K562 (cell line): ENCODE results near the gene FMN2.

Experiments used
- EGR1 ChIP-seq: fragments of 450-650 bp; conservative IDR thresholded peaks from 2 replicates; pipeline ENCODE4 v1.6.1; 2017; ENCODE audit warnings: mild to moderate bottlenecking
- EZH2 ChIP-seq: IDR thresholded peaks from 2 replicates; pipeline ENCODE4 v1.6.1; 2012; ENCODE audit warnings: low read depth, mild to moderate bottlenecking, inconsistent platforms, low read length, borderline replicate concordance
- GATA2 ChIP-seq: sonication (generic); formaldehyde crosslinking; IDR thresholded peaks from 2 replicates; pipeline ENCODE4 v1.4.0; 2020; ENCODE audit warnings: mild to moderate bottlenecking, missing genetic modification reagents
- HMGXB4 ChIP-seq: sonication (generic); formaldehyde crosslinking; IDR thresholded peaks from 2 replicates; pipeline ENCODE4 v1.8.1; 2023; ENCODE audit warnings: mild to moderate bottlenecking, missing genetic modification reagents
- ZNF639 ChIP-seq, 2 experiments: fragments of 200-800 bp in 1 of 2; sonication (Bioruptor generic) in 1 of 2; sonication (generic) in 1 of 2; formaldehyde crosslinking in 1 of 2; IDR thresholded peaks in 1 of 2; conservative IDR thresholded peaks in 1 of 2; 2 replicates each; pipeline versions ENCODE4 v1.5.0 to v1.6.1; 2016 to 2020; ENCODE audit warnings: missing compliant biosample characterization in 1 of 2, missing genetic modification characterization in 1 of 2, missing genetic modification reagents in 1 of 2
- ZZZ3 ChIP-seq: fragments of 450-650 bp; IDR thresholded peaks from 2 replicates; pipeline ENCODE4 v1.6.1; 2016; ENCODE audit warnings: antibody characterized with exemption, mild to moderate bottlenecking, moderate library complexity

DNA sequence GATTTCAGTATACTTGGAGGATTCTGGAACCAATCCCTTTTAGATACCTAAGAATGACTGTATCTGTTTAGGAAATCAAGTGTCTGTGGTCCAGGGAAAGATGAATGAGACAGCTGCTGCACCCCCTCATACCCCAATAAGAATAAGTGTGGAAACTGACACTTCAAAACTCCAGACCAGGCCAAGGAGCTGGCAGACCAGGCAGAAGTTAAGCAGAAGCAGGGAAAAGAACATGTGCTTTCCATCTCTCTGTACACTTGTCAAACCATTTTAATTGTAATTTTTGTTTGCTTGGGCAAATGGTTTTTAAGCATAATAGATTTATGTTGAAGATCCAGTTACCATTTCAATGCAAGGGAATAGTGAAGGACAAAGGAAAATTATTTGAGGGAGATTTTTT is 420.1 kb downstream of the FMN2 start:
- TF ChIP-seq ZNF639 (CRISPR knock-in tag; conservative IDR thresholded peaks at IDR 0.05 in 1 of 2, IDR thresholded peaks at IDR 0.05 in 1 of 2) (no peak), HMGXB4 (CRISPR knock-in tag) (no peak), GATA2 (CRISPR knock-in tag) (no peak), EZH2 (no peak), EGR1 (no peak), ZZZ3 (no peak)
